ENCODE results near the gene MAGEB4. TPM values are rescaled to one million over a fixed set of nuclear protein-coding genes. Genes with fewer than 3 reads are reported as not detected.

MAGEB4 gene
- total RNA-seq, 1 donor from 2014 or later = not detected

- no peak overlapping the region for H3K27ac Mint-ChIP-seq
- H3K36me3 Mint-ChIP-seq (ENCODE audit: low read depth) = no peaks in the 10 kb centered on the region
- DNase-seq (ENCODE audit: low spot score) = no peak
- H3K9me3 Mint-ChIP-seq = no peaks in the 10 kb centered on the region
- intact Hi-C loops (cut with micrococcal nuclease) = no loop called here
- H3K4me3 Mint-ChIP-seq = no peak overlapping the region
- H3K27me3 Mint-ChIP-seq (ENCODE audit: insufficient read depth) = no peaks in the 10 kb centered on the region
- no peaks in the 10 kb centered on the region for H3K4me1 Mint-ChIP-seq (ENCODE audit: low read depth)
Measured at GRCh38 chrX:30253257-30253656, 11.5 kb downstream of the MAGEB4 start.

DNA sequence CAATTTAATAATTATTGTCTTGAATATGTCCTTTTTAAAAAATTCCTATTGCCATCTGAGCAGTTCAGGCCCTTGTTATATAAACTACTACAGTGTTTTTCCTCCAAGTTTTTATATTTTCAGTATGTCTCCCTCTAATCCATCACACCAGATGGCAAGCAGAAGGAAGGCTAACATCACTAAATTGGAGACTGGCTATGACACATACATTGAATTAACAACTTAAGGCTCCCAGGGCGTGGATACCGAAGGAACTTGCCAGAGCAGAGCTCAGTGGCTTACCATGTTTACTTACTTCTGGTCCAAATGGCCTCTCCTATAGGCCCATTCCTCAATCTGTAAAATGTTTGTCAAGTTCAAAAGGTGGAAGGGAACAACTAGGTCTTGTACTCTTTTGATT is 18.1 kb downstream of the MAGEB4 start:
- no peaks in the 10 kb centered on the region for H3K9me3 Mint-ChIP-seq
- no peak overlapping the region for H3K27ac Mint-ChIP-seq
- DNase-seq (ENCODE audit: low spot score) = no peak
- H3K36me3 Mint-ChIP-seq (ENCODE audit: low read depth) = no peaks in the 10 kb centered on the region
- H3K27me3 Mint-ChIP-seq (ENCODE audit: insufficient read depth) = no peaks in the 10 kb centered on the region
- H3K4me3 Mint-ChIP-seq = no peak overlapping the region
- no peaks in the 10 kb centered on the region for H3K4me1 Mint-ChIP-seq (ENCODE audit: low read depth)
- intact Hi-C loops (cut with micrococcal nuclease) = no loop called here

- peaks cover 1% of the 10 kb centered on the region for H3K27me3 Mint-ChIP-seq (ENCODE audit: insufficient read depth)
- intact Hi-C loops (cut with micrococcal nuclease) = no loop called here
- DNase-seq (ENCODE audit: low spot score) = no peak
- H3K27ac Mint-ChIP-seq = no peak overlapping the region
- no peak overlapping the region for H3K4me3 Mint-ChIP-seq
- H3K4me1 Mint-ChIP-seq (ENCODE audit: low read depth) = no peaks in the 10 kb centered on the region
- H3K9me3 Mint-ChIP-seq = no peaks in the 10 kb centered on the region
- no peaks in the 10 kb centered on the region for H3K36me3 Mint-ChIP-seq (ENCODE audit: low read depth)
Measured at GRCh38 chrX:30261012-30261411, 19.2 kb downstream of the MAGEB4 start.

DNA sequence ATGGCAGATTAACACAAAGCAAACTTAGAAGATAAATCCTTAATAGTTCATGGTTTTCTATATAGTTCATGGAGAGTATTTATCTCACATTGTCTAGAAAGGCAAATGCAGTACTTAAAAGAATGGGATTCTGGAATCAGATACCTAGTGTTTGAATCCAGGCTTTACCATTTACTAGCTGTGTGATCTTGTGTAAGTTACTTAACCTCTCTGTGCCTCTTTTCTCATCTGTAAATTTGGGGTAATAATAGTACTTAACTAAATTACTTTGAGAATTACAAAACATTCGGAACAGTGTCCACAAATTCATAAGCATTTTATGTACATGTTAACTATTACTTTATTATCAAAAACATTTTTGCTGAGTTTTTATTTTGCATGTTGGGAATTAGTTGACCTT is 21.0 kb downstream of the MAGEB4 start:
- Mint-ChIP-seq H3K36me3 (ENCODE audit: low read depth) (no peaks in the 10 kb centered on the region), H3K4me1 (ENCODE audit: low read depth) (no peaks in the 10 kb centered on the region), H3K27me3 (ENCODE audit: insufficient read depth) (peaks cover 3% of the 10 kb centered on the region), H3K27ac (no peak overlapping the region), H3K9me3 (no peaks in the 10 kb centered on the region), H3K4me3 (no peak overlapping the region)
- no peak for DNase-seq (ENCODE audit: low spot score)
- intact Hi-C loops (cut with micrococcal nuclease) = no loop called here

DNA sequence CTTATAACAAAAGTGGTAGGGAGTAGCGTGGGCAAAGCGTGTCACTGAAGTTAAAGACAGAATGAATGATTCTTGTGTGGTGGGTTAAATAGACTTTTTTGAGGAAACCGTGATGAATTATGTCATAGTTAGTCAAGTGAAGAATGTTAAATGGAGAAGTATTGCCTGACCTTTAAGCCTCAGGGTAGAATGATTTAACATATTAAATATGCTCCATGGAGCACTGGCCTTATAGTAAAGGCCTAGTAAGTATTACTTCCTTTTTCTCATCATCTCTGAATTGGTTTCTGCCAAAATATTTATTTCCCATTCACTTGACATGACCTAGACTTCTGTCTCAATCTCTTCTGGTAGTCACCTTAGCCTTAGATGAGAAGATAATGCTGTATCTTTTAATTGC is 28.8 kb downstream of the MAGEB4 start:
- Mint-ChIP-seq H3K27me3 (ENCODE audit: insufficient read depth) (peaks cover 7% of the 10 kb centered on the region), H3K4me1 (ENCODE audit: low read depth) (no peaks in the 10 kb centered on the region), H3K36me3 (ENCODE audit: low read depth) (no peaks in the 10 kb centered on the region), H3K4me3 (no peak overlapping the region), H3K27ac (no peak overlapping the region), H3K9me3 (no peaks in the 10 kb centered on the region)
- DNase-seq (ENCODE audit: low spot score) = no peak
- intact Hi-C loops (cut with micrococcal nuclease) = loop anchor here (10.0 kb wide), 1 partner anchor 234 kb away; no protein-coding TSS in a partner anchor

DNA sequence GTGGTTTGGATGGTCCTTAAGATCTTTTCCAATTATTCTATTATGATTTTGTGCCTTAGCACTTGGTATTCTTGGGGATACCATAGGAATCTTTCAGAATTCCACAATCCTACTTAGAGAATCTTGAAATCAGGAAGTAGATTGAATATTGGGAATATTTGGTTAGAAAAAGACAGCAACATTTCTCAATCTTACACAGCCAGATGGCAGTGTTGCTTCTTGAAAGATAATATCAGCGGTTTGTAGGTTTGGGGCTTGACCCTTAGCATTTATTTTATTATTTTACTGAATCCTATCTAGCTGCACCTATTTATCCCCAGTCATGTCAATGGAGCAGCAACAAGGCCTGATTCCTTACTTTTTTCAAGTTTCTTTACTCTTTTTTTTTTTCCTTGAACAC is 33.7 kb downstream of the MAGEB4 start:
- DNase-seq (ENCODE audit: low spot score) = no peak
- Mint-ChIP-seq H3K27me3 (ENCODE audit: insufficient read depth) (peaks cover 5% of the 10 kb centered on the region), H3K4me1 (ENCODE audit: low read depth) (no peaks in the 10 kb centered on the region), H3K27ac (no peak overlapping the region), H3K36me3 (ENCODE audit: low read depth) (no peaks in the 10 kb centered on the region), H3K9me3 (no peaks in the 10 kb centered on the region), H3K4me3 (no peak overlapping the region)
- intact Hi-C loops (cut with micrococcal nuclease) = loop anchor here (10.0 kb wide), 1 partner anchor 229 kb away; no protein-coding TSS in a partner anchor

DNA sequence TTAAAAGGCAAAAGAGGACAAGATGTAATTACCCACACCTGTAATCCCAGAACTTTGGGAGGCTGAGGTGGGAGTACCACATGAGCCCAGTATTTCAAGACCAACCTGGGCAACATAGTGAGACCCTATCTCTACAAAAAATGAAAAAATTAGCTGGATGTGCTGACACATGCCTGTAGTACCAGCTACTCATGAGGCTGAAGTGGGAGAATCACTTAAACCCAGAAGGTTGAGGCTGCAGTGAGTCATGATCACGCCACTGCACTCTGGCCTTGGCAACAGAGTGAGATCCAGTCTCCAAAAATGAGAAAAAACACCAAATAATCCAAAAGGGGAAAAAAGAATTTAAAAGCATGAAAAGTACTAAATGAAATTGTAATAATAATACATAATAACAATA is 36.6 kb downstream of the MAGEB4 start:
- no peak for DNase-seq (ENCODE audit: low spot score)
- Mint-ChIP-seq H3K27me3 (ENCODE audit: insufficient read depth) (peaks cover 5% of the 10 kb centered on the region), H3K4me3 (no peak overlapping the region), H3K9me3 (no peaks in the 10 kb centered on the region), H3K36me3 (ENCODE audit: low read depth) (no peaks in the 10 kb centered on the region), H3K27ac (no peak overlapping the region), H3K4me1 (ENCODE audit: low read depth) (no peaks in the 10 kb centered on the region)
- intact Hi-C loops (cut with micrococcal nuclease) = loop anchor here (10.0 kb wide), 1 partner anchor 226 kb away; no protein-coding TSS in a partner anchor

- Mint-ChIP-seq H3K4me1 (ENCODE audit: low read depth) (no peaks in the 10 kb centered on the region), H3K27me3 (ENCODE audit: insufficient read depth) (peaks cover 2% of the 10 kb centered on the region), H3K9me3 (no peaks in the 10 kb centered on the region)
Measured at GRCh38 chrX:30280428-30280827, 38.6 kb downstream of the MAGEB4 start.

DNA sequence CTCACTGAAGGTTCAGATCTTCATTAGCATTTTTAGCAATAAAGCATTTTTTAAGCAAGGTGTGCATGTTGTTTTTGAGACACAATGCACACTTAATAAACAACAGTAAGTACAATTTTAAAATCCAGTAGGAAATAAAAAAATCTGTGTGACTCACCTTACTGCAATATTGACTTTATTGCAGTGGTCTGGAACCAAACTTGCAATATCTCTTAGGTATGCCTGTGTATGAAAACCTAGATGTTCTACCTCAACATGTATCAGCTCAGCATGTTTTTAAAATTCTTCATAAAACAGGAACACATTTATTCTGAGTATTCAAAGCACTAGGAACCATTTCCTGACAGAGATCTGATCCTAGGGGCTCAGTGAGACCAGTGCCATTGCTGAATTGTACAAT is 40.7 kb downstream of the MAGEB4 start:
- H3K9me3 Mint-ChIP-seq = no peaks in the 10 kb centered on the region
- H3K4me3 Mint-ChIP-seq = no peak overlapping the region
- H3K36me3 Mint-ChIP-seq (ENCODE audit: low read depth) = no peaks in the 10 kb centered on the region
- intact Hi-C loops (cut with micrococcal nuclease) = no loop called here
- no peaks in the 10 kb centered on the region for H3K27me3 Mint-ChIP-seq (ENCODE audit: insufficient read depth)
- DNase-seq (ENCODE audit: low spot score) = no peak
- H3K4me1 Mint-ChIP-seq (ENCODE audit: low read depth) = no peaks in the 10 kb centered on the region
- no peak overlapping the region for H3K27ac Mint-ChIP-seq

More at GRCh38 chrX:30280428-30280827, 38.6 kb downstream of the MAGEB4 start:
- Mint-ChIP-seq H3K36me3 (ENCODE audit: low read depth) (no peaks in the 10 kb centered on the region), H3K4me3 (no peak overlapping the region), H3K27ac (no peak overlapping the region)
- DNase-seq (ENCODE audit: low spot score) = no peak
- intact Hi-C loops (cut with micrococcal nuclease) = no loop called here

GRCh38 chrX:30283456-30284200 is 41.8 kb downstream of the MAGEB4 start:
- Mint-ChIP-seq H3K9me3 (no peaks in the 10 kb centered on the region), H3K4me3 (no peak overlapping the region), H3K27me3 (ENCODE audit: insufficient read depth) (no peaks in the 10 kb centered on the region), H3K36me3 (ENCODE audit: low read depth) (no peaks in the 10 kb centered on the region), H3K4me1 (ENCODE audit: low read depth) (no peaks in the 10 kb centered on the region), H3K27ac (no peak overlapping the region)
- no peak for DNase-seq (ENCODE audit: low spot score)
- intact Hi-C loops (cut with micrococcal nuclease) = no loop called here

Other genes starting within 250 kb of the MAGEB4 start
- not detected in 2 replicates for gene MAGEB2, start 26.4 kb upstream of the MAGEB4 start, total RNA-seq
- not detected in 2 replicates for gene MAGEB3, start 11.3 kb upstream of the MAGEB4 start, total RNA-seq
- not detected in 2 replicates for gene MAGEB1, start 5.1 kb downstream of the MAGEB4 start, total RNA-seq
- not detected in 2 replicates for gene NR0B1, start 67.4 kb downstream of the MAGEB4 start, total RNA-seq

Measured in activated T-helper 1 cell treated with anti-CD3 and anti-CD28 coated beads, Interleukin-12 subunit alpha, Interleukin-12 subunit beta, Interleukin-2, Interleukin-4 antibody, amounts not matched to agents 30 ng/mL and 10 ng/mL and 1 ng/mL, durations not matched to agents 14 hours and 24 hours and 36 hours (primary cell).